ENCODE measurements around the gene VMAC. TPM values are rescaled to one million over a fixed set of nuclear protein-coding genes. Genes with fewer than 3 reads are reported as not detected.

The VMAC gene
- total and polyA plus RNA-seq, 9 of the 15 experiments (the other 6 are each of a cell fraction or from before 2014, with no cell fraction given) = 0.03 to 3.4 (median 1.1) TPM

DNA sequence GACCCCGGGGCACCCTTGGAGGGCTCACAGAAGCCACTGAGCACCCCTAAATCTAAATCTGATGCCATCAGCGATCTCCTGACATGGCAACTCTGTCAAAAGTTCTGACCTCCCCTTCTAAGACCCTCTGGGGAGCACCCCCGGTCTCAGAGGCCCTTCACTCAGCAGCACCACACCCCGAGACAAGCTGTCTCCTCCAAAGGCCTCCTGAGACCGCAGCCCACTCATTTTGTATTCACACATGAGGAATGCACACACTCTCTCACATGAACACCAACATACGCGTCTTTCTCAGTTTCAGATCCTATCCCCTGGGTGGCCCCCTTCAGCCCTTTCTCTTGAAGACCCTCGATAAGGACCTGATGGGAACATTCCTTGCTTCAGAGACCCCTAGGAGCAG, 3.7 kb upstream of the VMAC start:
- H3K9ac ChIP-seq (ENCODE audit: insufficient read depth in 1 of 2, low read depth in 2 of 2, low read length in 2 of 2) = no peak overlapping the region
- no peak overlapping the region for H3K4me3 ChIP-seq
- H3K27me3 ChIP-seq (ENCODE audit: control insufficient read depth in 2 of 2, insufficient read depth in 2 of 2, low read length in 2 of 2) = no peaks in the 10 kb centered on the region
- no peak for FAIRE-seq
- H3K27ac ChIP-seq (ENCODE audit: extremely low read depth, low read depth, low read length) = no peak overlapping the region
- intact Hi-C loops (cut with micrococcal nuclease) = no loop called here
- in situ Hi-C loops (cut with MboI) = no loop called here
- H3K9me1 ChIP-seq (ENCODE audit: control insufficient read depth, insufficient read depth, low read length) = no peaks in the 10 kb centered on the region
- ChIA-PET POLR2A (interaction anchor here (0.6 to 1.2 kb wide), 3 partner anchors 14 to 29 kb away, joined by 3 read pairs; no protein-coding TSS in a partner anchor), CTCF (ENCODE audit: low intra/inter-chr PET ratio) (no interaction called here)
- H3K4me1 ChIP-seq (replicated peaks in 1 of 2; ENCODE audit: control insufficient read depth in 2 of 2, insufficient read depth in 2 of 2, low read length in 2 of 2) = peaks cover 4 to 47% of the 10 kb centered on the region in 2 experiments; a peak in 4 of 5 replicates
- no peak overlapping the region for H2AFZ ChIP-seq (ENCODE audit: low read depth, low read length)
- WGBS (ENCODE audit: insufficient coverage, low coverage, missing lambda C conversion rate) = 91% methylated on average over 8 of the region's 8 CpGs
- no peak overlapping the region for H3K4me2 ChIP-seq (ENCODE audit: insufficient read depth, low read length)
- peaks cover 15% of the 10 kb centered on the region for H4K20me1 ChIP-seq (replicated peaks; ENCODE audit: control insufficient read depth, insufficient read depth, low read length)
- TF ChIP-seq, protein P1, sequence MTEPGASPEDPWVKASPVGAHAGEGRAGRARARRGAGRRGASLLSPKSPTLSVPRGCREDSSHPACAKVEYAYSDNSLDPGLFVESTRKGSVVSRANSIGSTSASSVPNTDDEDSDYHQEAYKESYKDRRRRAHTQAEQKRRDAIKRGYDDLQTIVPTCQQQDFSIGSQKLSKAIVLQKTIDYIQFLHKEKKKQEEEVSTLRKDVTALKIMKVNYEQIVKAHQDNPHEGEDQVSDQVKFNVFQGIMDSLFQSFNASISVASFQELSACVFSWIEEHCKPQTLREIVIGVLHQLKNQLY (CRISPR knock-in tag; conservative IDR thresholded peaks at IDR 0.05) = no peak
- TF ChIP-seq ZNF311 (CRISPR knock-in tag; IDR thresholded peaks at IDR 0.05) (no peak), RBM15 (IDR thresholded peaks at IDR 0.05; ENCODE audit: insufficient read depth, low read length) (no peak)
- peaks cover 43% of the 10 kb centered on the region; the same call in 2 of the 3 replicates for H3K36me3 ChIP-seq (ENCODE audit: control insufficient read depth, insufficient read depth, low read length)
- DNase-seq (ENCODE audit: extremely low read depth in 1 of 4, low spot score in 3 of 4) = no peak
- BruUV-seq (replicated peaks) = no TSS peak
- no peaks in the 10 kb centered on the region for H3K9me3 ChIP-seq (replicated peaks; ENCODE audit: control insufficient read depth, insufficient read depth, low read depth, low read length)
- ATAC-seq = no peak
- H3K79me2 ChIP-seq (ENCODE audit: control insufficient read depth, insufficient read depth, low read length) = peaks cover 46% of the 10 kb centered on the region

DNA sequence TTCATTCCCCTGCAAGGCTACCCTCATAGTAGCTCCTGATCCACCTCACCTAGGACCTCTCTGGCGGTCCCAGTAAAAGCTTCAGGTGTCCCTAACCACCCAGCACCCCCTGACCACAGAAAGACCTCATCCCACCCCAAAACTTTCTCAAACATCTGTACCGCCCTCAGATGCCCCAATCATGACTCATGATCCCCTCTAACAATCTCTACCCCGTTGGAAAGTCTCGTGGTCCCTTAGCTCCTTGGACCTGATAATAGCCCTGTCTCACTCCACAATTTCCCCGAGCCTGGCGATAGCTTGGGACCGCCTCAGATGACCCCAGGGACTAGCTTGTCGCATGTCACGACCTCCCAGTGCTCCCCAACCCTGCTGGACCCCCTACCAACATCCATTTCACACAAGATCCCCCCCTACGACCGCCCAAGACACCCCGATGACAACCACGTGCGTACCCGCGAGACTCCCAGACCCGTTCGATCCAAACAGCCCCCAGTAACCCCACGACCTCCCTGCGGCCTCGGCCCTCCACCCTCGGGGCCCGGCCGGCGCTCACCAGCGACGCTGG, 1.5 kb upstream of the VMAC start:
- POLR2A ChIA-PET = interaction anchor here (0.5 to 3.1 kb wide), 12 partner anchors 11 to 212 kb away, joined by 3 to 28 read pairs (median 4); partner anchors contain the start of genes CATSPERD, DUS3L and LONP1
- TSS peak; percentile 67 for BruUV-seq (replicated peaks)
- Histone ChIP-seq H2AFZ (ENCODE audit: low read depth, low read length) (peak overlapping the region; percentile 98), H3K9ac (ENCODE audit: insufficient read depth in 1 of 2, low read depth in 2 of 2, low read length in 2 of 2) (peak overlapping the region; percentile 98 to 100), H4K20me1 (replicated peaks; ENCODE audit: control insufficient read depth, insufficient read depth, low read length) (peaks cover 12% of the 10 kb centered on the region), H3K4me3 (peak overlapping the region; percentile 90), H3K4me2 (ENCODE audit: insufficient read depth, low read length) (peak overlapping the region; percentile 97), H3K27me3 (ENCODE audit: control insufficient read depth in 2 of 2, insufficient read depth in 2 of 2, low read length in 2 of 2) (no peaks in the 10 kb centered on the region), H3K27ac (ENCODE audit: extremely low read depth, low read depth, low read length) (peak overlapping the region; percentile 96), H3K4me1 (replicated peaks in 1 of 2; ENCODE audit: control insufficient read depth in 2 of 2, insufficient read depth in 2 of 2, low read length in 2 of 2) (peaks cover 4 to 25% of the 10 kb centered on the region in 2 experiments; a peak in 4 of 5 replicates), H3K36me3 (ENCODE audit: control insufficient read depth, insufficient read depth, low read length) (peaks cover 28% of the 10 kb centered on the region; the same call in 2 of the 3 replicates), H3K9me1 (ENCODE audit: control insufficient read depth, insufficient read depth, low read length) (no peaks in the 10 kb centered on the region), H3K9me3 (replicated peaks; ENCODE audit: control insufficient read depth, insufficient read depth, low read depth, low read length) (no peaks in the 10 kb centered on the region), H3K79me2 (ENCODE audit: control insufficient read depth, insufficient read depth, low read length) (peaks cover 43% of the 10 kb centered on the region)
- under 1% methylated on average over 20 of the region's 27 CpGs for WGBS (ENCODE audit: insufficient coverage, low coverage, missing lambda C conversion rate)
- CTCF ChIA-PET (ENCODE audit: low intra/inter-chr PET ratio) = no interaction called here
- ATAC-seq = no peak
- peak; percentile 55 for FAIRE-seq
- in situ Hi-C loops (cut with MboI) (no loop called here), intact Hi-C loops (cut with micrococcal nuclease) (no loop called here)
- peak; percentile 32 to 56 (median 42) for DNase-seq (ENCODE audit: extremely low read depth in 1 of 4, low spot score in 3 of 4)
- TF ChIP-seq, protein P2, sequence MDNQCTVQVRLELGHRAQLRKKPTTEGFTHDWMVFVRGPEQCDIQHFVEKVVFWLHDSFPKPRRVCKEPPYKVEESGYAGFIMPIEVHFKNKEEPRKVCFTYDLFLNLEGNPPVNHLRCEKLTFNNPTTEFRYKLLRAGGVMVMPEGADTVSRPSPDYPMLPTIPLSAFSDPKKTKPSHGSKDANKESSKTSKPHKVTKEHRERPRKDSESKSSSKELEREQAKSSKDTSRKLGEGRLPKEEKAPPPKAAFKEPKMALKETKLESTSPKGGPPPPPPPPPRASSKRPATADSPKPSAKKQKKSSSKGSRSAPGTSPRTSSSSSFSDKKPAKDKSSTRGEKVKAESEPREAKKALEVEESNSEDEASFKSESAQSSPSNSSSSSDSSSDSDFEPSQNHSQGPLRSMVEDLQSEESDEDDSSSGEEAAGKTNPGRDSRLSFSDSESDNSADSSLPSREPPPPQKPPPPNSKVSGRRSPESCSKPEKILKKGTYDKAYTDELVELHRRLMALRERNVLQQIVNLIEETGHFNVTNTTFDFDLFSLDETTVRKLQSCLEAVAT (IDR thresholded peaks at IDR 0.05) = peak in 1 of 2 experiments; percentile 38; a peak in 1 of 4 replicates
- TF ChIP-seq, protein P3, sequence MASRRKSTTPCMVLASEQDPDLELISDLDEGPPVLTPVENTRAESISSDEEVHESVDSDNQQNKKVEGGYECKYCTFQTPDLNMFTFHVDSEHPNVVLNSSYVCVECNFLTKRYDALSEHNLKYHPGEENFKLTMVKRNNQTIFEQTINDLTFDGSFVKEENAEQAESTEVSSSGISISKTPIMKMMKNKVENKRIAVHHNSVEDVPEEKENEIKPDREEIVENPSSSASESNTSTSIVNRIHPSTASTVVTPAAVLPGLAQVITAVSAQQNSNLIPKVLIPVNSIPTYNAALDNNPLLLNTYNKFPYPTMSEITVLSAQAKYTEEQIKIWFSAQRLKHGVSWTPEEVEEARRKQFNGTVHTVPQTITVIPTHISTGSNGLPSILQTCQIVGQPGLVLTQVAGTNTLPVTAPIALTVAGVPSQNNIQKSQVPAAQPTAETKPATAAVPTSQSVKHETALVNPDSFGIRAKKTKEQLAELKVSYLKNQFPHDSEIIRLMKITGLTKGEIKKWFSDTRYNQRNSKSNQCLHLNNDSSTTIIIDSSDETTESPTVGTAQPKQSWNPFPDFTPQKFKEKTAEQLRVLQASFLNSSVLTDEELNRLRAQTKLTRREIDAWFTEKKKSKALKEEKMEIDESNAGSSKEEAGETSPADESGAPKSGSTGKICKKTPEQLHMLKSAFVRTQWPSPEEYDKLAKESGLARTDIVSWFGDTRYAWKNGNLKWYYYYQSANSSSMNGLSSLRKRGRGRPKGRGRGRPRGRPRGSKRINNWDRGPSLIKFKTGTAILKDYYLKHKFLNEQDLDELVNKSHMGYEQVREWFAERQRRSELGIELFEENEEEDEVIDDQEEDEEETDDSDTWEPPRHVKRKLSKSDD (conservative IDR thresholded peaks at IDR 0.05; ENCODE audit: low read length) = no peak
- TF ChIP-seq SMARCE1 (IDR thresholded peaks at IDR 0.05) = peak; percentile 56; the same call in 1 of the 2 replicates
- TF ChIP-seq NUFIP1 (IDR thresholded peaks at IDR 0.05; ENCODE audit: partially characterized antibody) = no peak
- peak; percentile 14; the same call in 1 of the 2 replicates for TF ChIP-seq E2F3 (CRISPR knock-in tag; IDR thresholded peaks at IDR 0.05)
